Activated gamma-delta T cell treated with Interleukin-2 at 50 U/mL for 16 hours (primary cell): ENCODE data around the gene VPS33B.
A peak's percentile ranks its signal among the peaks of the same experiment; 100 is the strongest.
"Not testable (repeated sequence)": the region's sequence is repeated elsewhere in the genome, so short reads cannot be mapped to it uniquely, and the experiment has no call there.

Source experiments
- DNase-seq: peaks from one replicate; pipeline ENCODE4 v3.0.0-alpha.2; 2020

VPS33B gene

DNA sequence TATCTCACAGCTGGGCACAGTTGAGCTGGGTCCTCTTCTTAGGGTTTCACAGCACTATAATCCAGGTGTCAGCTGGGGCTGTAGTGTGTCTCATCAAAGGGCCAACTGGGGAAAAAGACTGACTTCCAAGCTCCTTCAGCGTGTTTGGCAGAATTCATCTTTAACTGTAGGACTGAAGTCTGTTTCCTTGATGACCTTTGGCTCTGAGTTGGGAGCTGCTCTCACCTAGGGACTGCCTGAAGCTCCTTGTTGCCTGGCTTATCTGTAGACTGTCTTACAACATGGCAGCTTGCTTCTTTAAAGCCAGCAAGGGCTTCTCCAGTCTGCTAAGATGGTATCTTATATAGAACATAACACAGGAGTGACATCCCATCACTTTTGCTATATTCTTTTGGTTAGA, 5.3 kb upstream of the VPS33B start:
- no peak for DNase-seq

DNA sequence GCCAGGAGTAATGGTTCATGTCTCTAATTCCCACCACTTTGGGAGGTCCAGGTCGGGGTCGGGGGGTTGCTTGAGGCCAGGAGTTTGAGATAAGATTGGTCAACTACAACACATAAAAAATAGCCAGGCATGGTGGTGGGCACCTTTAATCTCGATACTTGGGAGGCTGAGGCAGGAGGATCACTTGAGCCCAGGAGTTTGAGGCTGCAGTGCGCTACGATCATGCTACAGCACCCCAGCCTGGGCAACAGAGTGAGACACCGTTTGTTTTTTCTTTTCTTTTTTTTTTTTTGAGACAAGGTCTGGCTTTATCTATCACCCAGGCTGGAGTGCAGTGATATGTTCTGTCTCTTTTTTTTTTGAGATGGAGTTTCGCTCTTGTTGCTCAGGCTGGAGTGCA, 1.3 kb upstream of the VPS33B start:
- no peak for DNase-seq

DNA sequence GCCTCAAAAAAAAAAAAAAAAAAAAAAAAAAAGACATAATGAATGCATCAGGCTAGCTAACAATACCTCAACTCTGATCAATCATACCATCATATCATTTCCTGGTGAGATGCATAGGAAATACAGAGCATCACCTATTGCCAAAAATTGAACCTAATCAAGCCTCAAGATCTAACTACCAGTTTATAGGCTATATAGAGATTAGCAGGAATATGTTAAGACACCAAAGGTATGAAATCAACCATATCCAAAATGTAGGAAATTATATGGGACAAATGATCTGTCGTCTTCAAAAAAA, 387 bp upstream of the VPS33B start:
- DNase-seq, result no peak

DNA sequence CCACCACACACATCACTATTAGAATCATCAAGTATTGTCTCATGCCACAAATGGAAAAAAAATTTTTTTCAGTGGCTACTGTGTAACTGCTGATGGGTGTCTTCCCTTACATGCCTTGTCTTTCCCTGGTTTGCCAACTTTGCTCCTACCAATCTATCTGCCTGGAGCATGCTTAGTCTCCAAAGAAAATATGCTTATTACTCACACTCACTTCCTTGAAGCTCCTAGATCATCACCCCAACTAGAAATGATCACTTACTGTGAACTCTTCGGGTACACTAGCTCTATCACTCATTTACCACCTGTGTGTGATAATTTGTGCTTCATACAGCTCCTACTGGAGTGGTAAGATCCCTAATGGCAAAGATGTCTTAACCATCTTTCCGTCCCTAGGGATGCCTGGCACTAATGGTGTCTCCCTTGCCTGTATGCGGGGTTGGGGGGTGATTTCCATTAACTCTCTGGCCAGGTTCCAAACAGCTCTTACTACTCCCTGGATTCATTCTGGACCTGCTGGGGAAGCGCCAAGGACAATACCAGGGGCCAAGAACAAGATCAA, 799 bp downstream of the VPS33B start:
- no peak for DNase-seq

GRCh38 chr15:91018158-91018557, 4.2 kb downstream of the VPS33B start:
- DNase-seq, result no peak

- no peak for DNase-seq
These were observed 4.7 kb downstream of the VPS33B start for GRCh38 chr15:91017716-91018115.

- not testable (repeated sequence) for DNase-seq
These were observed 8.7 kb downstream of the VPS33B start for GRCh38 chr15:91013701-91014100.

GRCh38 chr15:91007266-91007665, 15.1 kb downstream of the VPS33B start:
- no peak for DNase-seq

DNA sequence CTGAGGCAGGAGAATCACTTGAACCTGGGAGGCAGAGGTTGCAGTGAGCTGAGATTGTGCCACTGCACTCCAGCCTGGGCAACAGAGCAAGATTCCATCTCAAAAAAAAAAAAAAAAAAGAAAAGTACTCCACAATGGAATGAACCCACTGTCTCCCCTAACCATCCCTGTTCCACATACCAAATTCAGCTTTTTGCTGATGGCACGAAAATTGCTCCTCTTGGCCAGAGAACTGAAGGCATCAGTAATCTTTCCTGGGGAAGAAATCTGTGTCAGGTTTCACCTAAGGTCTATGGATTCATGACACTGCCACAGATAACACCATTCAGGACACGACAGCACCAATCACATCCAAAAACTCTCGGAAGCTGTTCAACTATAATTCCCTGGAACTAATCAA, 21.2 kb downstream of the VPS33B start:
- no peak for DNase-seq

GRCh38 chr15:90998737-90999136, 23.7 kb downstream of the VPS33B start:
- no peak for DNase-seq

GRCh38 chr15:90994417-90995311, 27.7 kb downstream of the VPS33B start, which contains the start of gene PRC1:
TSS of gene PRC1 (minus strand) at chr15:90994535. CDS start at chr15:90994417, 118 bp downstream.
- DNase-seq, result peak; percentile 95

- peak; percentile 5 for DNase-seq
These were observed 28.4 kb downstream of the VPS33B start for GRCh38 chr15:90994059-90994416.

DNA sequence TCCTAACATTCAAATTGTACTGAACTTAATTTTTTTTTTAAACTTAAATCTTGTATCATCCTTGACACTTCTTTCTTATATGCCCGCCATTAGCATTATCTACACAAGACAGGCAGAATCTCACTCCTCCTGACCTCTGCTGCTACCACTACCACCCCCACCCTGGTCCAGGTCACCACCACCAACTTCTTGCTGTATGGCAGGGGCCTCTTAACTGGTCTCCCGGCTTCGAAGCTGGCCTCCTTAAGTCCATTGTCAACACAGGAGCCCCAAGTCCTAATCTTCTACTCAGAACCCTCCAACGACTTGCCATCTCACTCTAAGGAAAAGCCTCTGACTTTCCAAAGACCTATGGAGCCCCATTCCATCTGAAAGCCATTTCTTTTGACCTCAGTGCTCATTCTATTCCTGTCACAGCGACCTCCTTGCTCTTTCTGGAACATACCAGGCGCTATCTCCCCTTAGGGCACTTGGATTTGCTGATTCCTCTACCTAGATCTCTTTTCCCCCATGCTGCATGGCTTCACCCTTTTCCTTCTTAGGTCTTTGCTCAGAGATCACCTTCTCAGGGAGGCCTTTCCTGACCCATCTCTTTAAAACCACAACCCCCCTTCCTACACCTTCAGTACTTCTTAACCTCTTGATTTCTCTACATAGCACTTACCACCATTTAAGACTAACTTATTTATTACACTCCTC, 30.7 kb downstream of the VPS33B start:
- DNase-seq, result no peak

- DNase-seq, result no peak
These were observed 31.9 kb downstream of the VPS33B start for GRCh38 chr15:90990446-90990845.

DNA sequence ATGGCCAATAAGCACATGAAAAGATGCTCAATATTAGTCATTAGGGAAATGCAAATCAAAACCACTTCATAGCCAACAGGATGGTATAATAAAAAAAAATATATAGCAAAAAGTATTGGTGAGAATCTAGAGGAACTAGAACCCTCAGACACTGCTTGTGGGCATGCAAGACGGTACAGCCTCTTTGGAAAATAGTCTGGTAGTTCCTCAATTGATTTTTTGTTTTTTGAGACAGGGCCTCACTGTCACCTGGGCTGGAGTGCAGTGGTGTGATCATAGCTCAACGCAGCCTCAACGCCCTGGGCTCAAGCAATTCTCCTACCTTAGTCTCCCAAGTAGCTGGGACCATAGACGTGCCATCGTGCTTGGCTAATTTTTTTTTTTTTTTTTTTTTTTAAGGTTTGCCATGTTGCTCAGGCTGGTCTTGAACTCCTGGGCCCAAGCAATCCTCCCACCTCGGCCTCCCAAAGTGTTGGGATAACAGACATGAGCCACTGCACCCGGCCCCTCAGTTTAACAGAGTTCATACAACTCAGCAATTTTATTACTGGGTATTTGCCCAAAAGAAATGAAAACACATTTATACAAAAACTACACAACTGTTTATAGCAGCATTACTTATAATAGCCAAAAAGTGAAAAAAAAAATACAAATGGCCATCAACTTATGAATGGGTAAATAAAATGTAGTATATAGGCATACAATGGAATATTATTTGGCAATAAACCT, 33.2 kb downstream of the VPS33B start:
- no peak for DNase-seq

- DNase-seq, result no peak
These were observed 34.1 kb downstream of the VPS33B start for GRCh38 chr15:90988296-90988695.

DNA sequence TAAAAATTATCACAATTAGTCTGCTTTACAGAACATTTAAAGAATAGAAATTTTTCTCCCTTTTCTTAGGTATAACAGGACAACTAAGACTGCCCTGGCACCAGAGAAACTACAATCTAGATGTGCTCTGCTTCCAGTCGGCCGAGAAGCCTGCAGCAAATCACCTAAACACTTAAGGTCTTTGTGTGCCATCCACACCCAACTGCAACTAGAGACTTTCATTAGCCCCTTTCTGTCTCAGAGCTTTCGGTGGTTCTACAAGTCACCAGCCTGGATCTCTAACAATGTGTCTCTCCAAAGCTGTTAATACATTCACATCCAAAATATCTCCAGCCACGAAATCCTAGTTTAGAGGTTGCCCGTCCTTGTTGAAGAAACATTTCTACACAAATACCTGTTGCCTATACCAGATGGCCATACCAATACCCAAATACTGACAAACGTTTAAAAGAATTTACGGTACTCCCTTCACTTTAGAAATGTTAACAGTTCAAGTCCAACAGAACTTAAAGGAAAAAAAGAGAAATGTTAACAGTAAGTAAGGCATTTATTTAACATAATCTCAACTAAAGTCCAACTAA, 34.7 kb downstream of the VPS33B start:
- no peak for DNase-seq

DNA sequence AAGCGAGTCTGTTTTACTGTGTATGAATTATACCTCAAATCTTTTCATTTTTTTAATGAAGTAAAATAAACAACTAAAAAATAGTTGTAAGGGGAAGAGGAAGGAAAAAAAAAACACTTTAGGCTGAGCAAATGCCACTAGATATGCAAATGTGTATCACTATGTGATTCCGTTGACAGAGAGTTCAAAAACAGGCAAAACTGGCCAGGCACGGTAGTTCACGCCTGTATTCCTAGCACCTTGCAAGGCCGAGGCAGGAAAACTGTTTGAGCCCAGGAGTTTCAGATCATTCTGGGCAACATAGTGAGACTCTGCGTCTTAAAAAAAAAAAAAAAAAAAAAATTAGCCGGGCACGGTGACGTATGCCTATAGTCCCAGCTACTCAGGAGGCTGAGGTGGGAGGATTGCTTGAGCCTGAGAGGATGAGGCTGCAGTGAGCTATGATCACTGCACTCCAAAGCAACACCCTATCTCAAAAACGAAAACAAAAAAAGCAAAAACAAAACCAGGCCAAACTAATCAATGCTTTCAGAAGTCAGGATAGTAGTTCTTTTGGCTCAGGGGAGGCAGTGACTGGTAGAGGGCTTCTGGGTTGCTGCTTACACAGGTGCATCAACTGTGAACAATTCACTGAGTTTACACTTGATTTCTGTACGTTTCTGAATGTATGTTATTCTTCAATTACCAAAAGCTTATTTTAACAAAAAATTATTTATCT, 35.4 kb downstream of the VPS33B start:
- no peak for DNase-seq

GRCh38 chr15:90982135-90982534, 40.3 kb downstream of the VPS33B start:
- DNase-seq, result no peak

DNA sequence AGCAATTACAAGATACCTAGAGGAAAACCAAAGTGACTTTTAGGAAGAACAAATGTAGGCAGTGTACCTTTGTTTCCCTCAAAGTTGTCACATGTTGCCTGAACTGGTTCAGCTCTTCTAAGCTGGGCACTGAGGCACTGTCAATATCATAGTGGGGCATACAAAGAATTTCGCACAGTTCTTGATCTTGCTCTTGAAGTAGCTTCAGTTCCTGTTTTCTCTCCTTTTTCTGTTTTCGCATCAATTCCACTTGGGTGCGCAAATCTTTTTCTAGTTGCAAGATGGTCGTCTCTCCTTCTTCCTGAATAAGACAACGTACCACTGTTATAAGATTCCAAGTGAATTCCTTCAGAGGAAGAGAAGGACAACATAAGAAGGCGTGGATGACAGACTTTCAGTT, 40.7 kb downstream of the VPS33B start:
- DNase-seq, result no peak

DNA sequence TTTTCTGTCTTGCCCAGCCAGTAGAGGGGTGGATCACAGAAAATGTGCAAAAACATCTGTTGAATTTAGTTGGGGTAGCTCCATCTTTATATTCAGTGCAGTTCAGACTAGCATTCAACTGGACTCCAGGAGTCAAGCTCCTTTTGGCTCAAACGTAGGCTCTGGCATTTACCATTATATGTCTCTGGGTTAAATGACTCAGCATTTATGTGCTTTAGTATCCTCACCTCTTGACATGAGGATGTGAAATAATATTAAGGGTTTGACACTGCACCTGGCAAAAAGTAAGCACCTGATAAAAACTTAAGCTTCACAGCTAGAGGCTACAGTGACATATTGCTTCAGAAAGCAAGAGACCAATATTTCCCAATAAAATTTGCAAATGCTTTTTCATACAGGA, 42.8 kb downstream of the VPS33B start:
- no peak for DNase-seq

DNA sequence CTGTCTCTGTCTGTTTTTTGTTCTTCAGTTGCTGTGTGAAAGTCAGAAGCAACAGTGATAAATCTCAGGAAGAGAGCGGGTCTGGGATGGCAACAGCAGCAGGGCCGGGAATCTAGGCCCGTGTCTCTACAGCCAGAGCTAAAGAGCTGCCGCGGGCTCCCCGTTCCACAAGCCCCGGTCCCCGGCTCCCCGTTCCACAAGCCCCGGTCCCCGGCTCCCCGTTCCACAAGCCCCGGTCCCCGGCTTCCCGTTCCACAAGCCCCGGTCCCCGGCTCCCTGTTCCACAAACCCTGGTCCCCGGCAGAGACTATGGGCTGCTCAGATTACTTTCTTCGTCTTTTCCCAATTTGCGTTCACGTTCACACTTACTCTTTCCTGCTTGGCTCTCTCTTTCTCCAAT, 48.2 kb downstream of the VPS33B start:
- DNase-seq, result no peak
